ENCODE data around the gene PLXNB2. TPM values are rescaled to one million over a fixed set of nuclear protein-coding genes. Genes with fewer than 3 reads are reported as not detected.

PLXNB2 gene
- polyA plus RNA-seq, 1 donor from 2014 or later = 38.6 TPM

GRCh38 chr22:50228366-50228765 is 79.1 kb downstream of the PLXNB2 start:
- Histone ChIP-seq H3K9ac (ENCODE audit: low read length) (no peak overlapping the region), H4K20me1 (ENCODE audit: insufficient read depth) (no peaks in the 10 kb centered on the region), H3K79me2 (replicated peaks; ENCODE audit: insufficient read depth, low read length) (no peaks in the 10 kb centered on the region), H3K27me3 (ENCODE audit: insufficient read depth, low read depth, low read length) (no peaks in the 10 kb centered on the region), H3K27ac (ENCODE audit: low read length) (no peak overlapping the region), H2AFZ (ENCODE audit: low read depth, low read length) (no peak overlapping the region), H3K4me2 (ENCODE audit: low read length) (no peak overlapping the region), H3K9me3 (ENCODE audit: low read length) (no peaks in the 10 kb centered on the region), H3K36me3 (ENCODE audit: insufficient read depth, low read length) (no peaks in the 10 kb centered on the region), H3K9me2 (ENCODE audit: insufficient read depth, low read length) (no peaks in the 10 kb centered on the region), H3F3A (ENCODE audit: insufficient read depth, low read length, poor library complexity, severe bottlenecking) (no peaks in the 10 kb centered on the region), H3K4me3 (ENCODE audit: low read length) (no peak overlapping the region)
- TF ChIP-seq POLR2AphosphoS5 (IDR thresholded peaks at IDR 0.05) (no peak), TAF1 (IDR thresholded peaks at IDR 0.05; ENCODE audit: low read depth) (no peak), CTCF (IDR thresholded peaks at IDR 0.05; ENCODE audit: poor library complexity, severe bottlenecking) (no peak), EP300 (conservative IDR thresholded peaks at IDR 0.05; ENCODE audit: poor library complexity, severe bottlenecking) (no peak), EZH2 (IDR thresholded peaks at IDR 0.05; ENCODE audit: borderline replicate concordance, insufficient read depth, low read length, poor library complexity, severe bottlenecking) (no peak), MXI1 (conservative IDR thresholded peaks at IDR 0.05; ENCODE audit: poor library complexity, severe bottlenecking) (no peak), REST (IDR thresholded peaks at IDR 0.05; ENCODE audit: borderline replicate concordance) (no peak), SMC3 (conservative IDR thresholded peaks at IDR 0.05; ENCODE audit: poor library complexity) (no peak), RAD21 (conservative IDR thresholded peaks at IDR 0.05) (no peak)

GRCh38 chr22:50227579-50228215 is 79.7 kb downstream of the PLXNB2 start:
- no peak overlapping the region for H2AFZ ChIP-seq (ENCODE audit: low read depth, low read length)
- H3F3A ChIP-seq (ENCODE audit: insufficient read depth, low read length, poor library complexity, severe bottlenecking) = no peaks in the 10 kb centered on the region
- H3K79me2 ChIP-seq (replicated peaks; ENCODE audit: insufficient read depth, low read length) = no peaks in the 10 kb centered on the region
- no peaks in the 10 kb centered on the region for H4K20me1 ChIP-seq (ENCODE audit: insufficient read depth)
- no peak overlapping the region for H3K27ac ChIP-seq (ENCODE audit: low read length)
- no peaks in the 10 kb centered on the region for H3K9me3 ChIP-seq (ENCODE audit: low read length)
- H3K9ac ChIP-seq (ENCODE audit: low read length) = no peak overlapping the region
- no peak overlapping the region for H3K4me3 ChIP-seq (ENCODE audit: low read length)
- no peaks in the 10 kb centered on the region for H3K27me3 ChIP-seq (ENCODE audit: insufficient read depth, low read depth, low read length)
- H3K4me2 ChIP-seq (ENCODE audit: low read length) = no peak overlapping the region
- H3K9me2 ChIP-seq (ENCODE audit: insufficient read depth, low read length) = no peaks in the 10 kb centered on the region
- H3K36me3 ChIP-seq (ENCODE audit: insufficient read depth, low read length) = no peaks in the 10 kb centered on the region
- no peak for TF ChIP-seq TAF1 (IDR thresholded peaks at IDR 0.05; ENCODE audit: low read depth)
- TF ChIP-seq SMC3 (conservative IDR thresholded peaks at IDR 0.05; ENCODE audit: poor library complexity) = no peak
- TF ChIP-seq MXI1 (conservative IDR thresholded peaks at IDR 0.05; ENCODE audit: poor library complexity, severe bottlenecking) = no peak
- TF ChIP-seq RAD21 (conservative IDR thresholded peaks at IDR 0.05) = no peak
- no peak for TF ChIP-seq CTCF (IDR thresholded peaks at IDR 0.05; ENCODE audit: poor library complexity, severe bottlenecking)
- TF ChIP-seq POLR2AphosphoS5 (IDR thresholded peaks at IDR 0.05) = no peak
- TF ChIP-seq EZH2 (IDR thresholded peaks at IDR 0.05; ENCODE audit: borderline replicate concordance, insufficient read depth, low read length, poor library complexity, severe bottlenecking) = no peak
- TF ChIP-seq EP300 (conservative IDR thresholded peaks at IDR 0.05; ENCODE audit: poor library complexity, severe bottlenecking) = no peak
- no peak for TF ChIP-seq REST (IDR thresholded peaks at IDR 0.05; ENCODE audit: borderline replicate concordance)

Measured in neural cell (in vitro differentiated cells).